Hematopoietic multipotent progenitor cell (in vitro differentiated cells): ENCODE data around the gene COL16A1. TPM values are rescaled to one million over a fixed set of nuclear protein-coding genes. Genes with fewer than 3 reads are reported as not detected.
"Not testable (repeated sequence)": the region's sequence is repeated elsewhere in the genome, so short reads cannot be mapped to it uniquely, and the experiment has no call there.

ENCODE experiments used
- DNase-seq, 3 donors: peaks; one replicate each; pipeline ENCODE4 v3.0.0-alpha.2; 2011 to 2015; ENCODE audit warnings: low read depth in 2 of 3, low spot score in 2 of 3
- total RNA-seq: library from RNA; depleted of rRNA; stranded (reverse); fragments of >200 nt; gene quantifications from one replicate; pipeline ENCODE4 v1.2.3, GENCODE V29; 2012

The COL16A1 gene
- total RNA-seq, 1 donor = 0.54 TPM

GRCh38 chr1:31707711-31708110 is 3.9 kb upstream of the COL16A1 start:
- peak in 2 of 3 donors; percentile 49 to 62 for DNase-seq

- DNase-seq = not testable (repeated sequence)
These were observed 3.3 kb upstream of the COL16A1 start for GRCh38 chr1:31707059-31707600.

GRCh38 chr1:31706384-31707058 is 2.7 kb upstream of the COL16A1 start:
- no peak for DNase-seq

GRCh38 chr1:31705080-31705866 is 1.5 kb upstream of the COL16A1 start:
- DNase-seq = peak in 2 of 3 donors; percentile 90

GRCh38 chr1:31704271-31705079 is 658 bp upstream of the COL16A1 start:
- no peak for DNase-seq

- DNase-seq = no peak
These were observed 897 bp downstream of the COL16A1 start for GRCh38 chr1:31702836-31703404.

GRCh38 chr1:31701091-31701736 is 2.6 kb downstream of the COL16A1 start:
- DNase-seq = peak in 2 of 3 donors; percentile 51 to 58

GRCh38 chr1:31700468-31701090 is 3.2 kb downstream of the COL16A1 start:
- DNase-seq = no peak

GRCh38 chr1:31699341-31699891 is 4.4 kb downstream of the COL16A1 start:
- peak in 1 of 3 donors; percentile 32 for DNase-seq

GRCh38 chr1:31697369-31697984 is 6.3 kb downstream of the COL16A1 start:
- DNase-seq = no peak

GRCh38 chr1:31696242-31696641 is 7.6 kb downstream of the COL16A1 start:
- DNase-seq = no peak

- no peak for DNase-seq
These were observed 8.5 kb downstream of the COL16A1 start for GRCh38 chr1:31695327-31695726.

- DNase-seq = no peak
These were observed 8.9 kb downstream of the COL16A1 start for GRCh38 chr1:31694964-31695313.

- no peak for DNase-seq
These were observed 9.5 kb downstream of the COL16A1 start for GRCh38 chr1:31694069-31694963.

GRCh38 chr1:31693231-31693630 is 10.6 kb downstream of the COL16A1 start:
- DNase-seq = no peak

GRCh38 chr1:31691951-31692350 is 11.9 kb downstream of the COL16A1 start:
- no peak for DNase-seq

- DNase-seq = no peak
These were observed 12.4 kb downstream of the COL16A1 start for GRCh38 chr1:31691446-31691845.

GRCh38 chr1:31690921-31691320 is 12.9 kb downstream of the COL16A1 start:
- DNase-seq = no peak
